Fibroblast of skin of left biceps (primary cell): ENCODE results near the gene CALML3.
"Not testable (repeated sequence)": the region's sequence is repeated elsewhere in the genome, so short reads cannot be mapped to it uniquely, and the experiment has no call there.

Experiments
- DNase-seq, 2 experiments: peaks; one replicate each; pipeline ENCODE4 v3.0.0-alpha.2; 2013; ENCODE audit warnings: low read depth in 2 of 2

The CALML3 gene

DNA sequence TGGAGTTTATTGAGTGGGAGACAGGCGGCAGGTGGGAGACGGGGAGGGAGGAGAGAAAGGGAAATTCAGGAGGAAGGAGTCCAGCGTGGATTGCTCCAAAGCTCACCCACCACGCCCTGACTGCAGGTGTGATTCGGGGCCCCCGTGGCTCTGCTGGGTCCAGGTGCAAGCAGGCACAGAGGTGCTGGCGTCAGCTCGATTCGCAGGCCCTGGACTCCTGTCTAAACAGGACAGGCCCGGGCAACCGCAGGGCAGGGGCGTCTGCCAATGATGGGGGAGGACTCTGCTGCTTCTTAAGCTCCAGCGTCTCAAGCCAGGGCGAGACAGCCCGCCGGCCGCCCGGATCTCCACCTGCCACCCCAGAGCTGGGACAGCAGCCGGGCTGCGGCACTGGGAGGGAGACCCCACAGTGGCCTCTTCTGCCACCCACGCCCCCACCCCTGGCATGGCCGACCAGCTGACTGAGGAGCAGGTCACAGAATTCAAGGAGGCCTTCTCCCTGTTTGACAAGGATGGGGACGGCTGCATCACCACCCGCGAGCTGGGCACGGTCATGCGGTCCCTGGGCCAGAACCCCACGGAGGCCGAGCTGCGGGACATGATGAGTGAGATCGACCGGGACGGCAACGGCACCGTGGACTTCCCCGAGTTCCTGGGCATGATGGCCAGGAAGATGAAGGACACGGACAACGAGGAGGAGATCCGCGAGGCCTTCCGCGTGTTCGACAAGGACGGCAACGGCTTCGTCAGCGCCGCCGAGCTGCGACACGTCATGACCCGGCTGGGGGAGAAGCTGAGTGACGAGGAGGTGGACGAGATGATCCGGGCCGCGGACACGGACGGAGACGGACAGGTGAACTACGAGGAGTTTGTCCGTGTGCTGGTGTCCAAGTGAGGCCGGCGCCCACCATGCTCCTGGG, at the start of gene CALML3:
TSS of gene CALML3 (plus strand) at position 321 of the 920 bp plus-strand sequence. CDS start at position 446, 125 bp downstream.
- no peak for DNase-seq

DNA sequence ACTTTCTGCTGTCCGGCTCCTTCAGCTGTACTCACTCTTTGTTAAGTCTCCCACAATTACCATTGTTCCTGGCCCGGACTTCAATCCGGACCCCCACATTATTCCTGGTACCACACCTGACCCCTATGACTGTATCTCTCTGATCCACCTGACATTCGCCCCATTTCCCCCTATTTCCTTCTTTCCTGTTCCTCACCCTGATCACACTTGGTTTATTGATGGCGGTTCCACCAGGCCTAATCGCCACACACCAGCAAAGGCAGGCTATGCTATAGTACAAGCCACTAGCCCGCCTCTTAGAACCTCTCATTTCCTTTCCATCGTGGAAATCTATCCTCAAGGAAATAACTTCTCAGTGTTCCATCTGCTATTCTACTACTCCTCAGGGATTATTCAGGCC, 49.7 kb upstream of the CALML3 start:
- not testable (repeated sequence) for DNase-seq

DNA sequence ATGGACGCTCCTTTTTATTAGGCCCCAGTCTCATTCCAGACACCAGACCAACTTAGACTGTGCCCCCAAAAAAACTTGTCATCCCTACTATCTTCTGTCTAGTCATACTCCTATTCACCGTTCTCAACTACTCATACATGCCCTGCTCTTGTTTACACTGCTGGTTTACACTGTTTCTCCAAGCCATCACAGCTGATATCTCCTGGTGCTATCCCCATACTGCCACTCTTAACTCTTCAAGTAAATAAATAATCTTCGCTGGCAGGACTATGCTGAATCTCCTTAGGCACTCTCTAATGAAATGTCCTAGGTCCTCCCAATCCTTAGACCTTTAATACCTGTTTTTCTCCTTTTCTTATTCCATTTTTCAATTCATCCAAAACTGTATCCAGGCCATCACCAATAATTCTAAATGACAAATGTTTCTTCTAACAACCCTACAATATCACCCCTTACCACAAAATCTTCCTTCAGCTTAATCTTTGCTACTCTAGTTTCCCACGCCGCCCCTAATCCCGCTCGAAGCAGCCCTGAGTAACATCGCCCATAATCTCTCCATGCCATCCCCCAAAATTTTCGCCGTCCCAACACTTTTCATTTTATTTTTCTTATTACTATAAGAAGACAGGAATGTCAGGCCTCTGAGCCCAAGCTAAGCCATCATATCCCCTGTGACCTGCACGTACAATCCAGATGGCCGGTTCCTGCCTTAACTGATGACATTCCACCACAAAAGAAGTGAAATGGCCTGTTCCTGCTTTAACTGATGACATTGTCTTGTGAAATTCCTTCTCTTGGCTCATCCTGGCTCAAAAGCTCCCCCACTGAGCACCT, 48.6 kb upstream of the CALML3 start:
- not testable (repeated sequence) for DNase-seq

DNA sequence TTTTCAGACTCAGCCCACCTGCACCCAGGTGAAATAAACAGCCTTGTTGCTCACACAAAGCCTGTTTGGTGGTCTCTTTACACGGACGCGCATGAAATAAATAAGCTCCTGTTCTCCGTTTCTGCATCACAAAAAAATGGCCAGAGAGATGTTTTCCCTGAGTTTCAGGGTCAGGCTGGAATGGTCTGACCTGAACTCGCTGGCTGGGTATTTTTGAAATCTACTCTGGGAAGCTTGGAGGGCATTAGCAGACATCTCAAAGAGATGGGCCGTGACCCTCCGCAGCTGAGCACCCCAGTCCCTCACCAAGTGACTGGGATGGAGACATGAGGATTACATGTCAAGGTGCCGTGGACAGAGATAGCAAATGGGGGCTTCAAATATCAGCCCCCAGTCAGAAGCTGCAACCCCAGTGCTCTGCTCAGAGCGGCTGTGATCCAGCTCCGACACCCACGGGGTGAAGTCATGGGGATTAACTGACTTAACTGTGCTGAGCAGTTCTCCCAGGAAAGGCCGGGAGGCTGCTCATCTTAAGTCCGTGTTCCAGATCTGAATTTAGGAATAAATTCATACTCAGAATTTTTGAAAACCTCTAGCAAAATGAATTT, 47.7 kb upstream of the CALML3 start:
- no peak for DNase-seq

DNA sequence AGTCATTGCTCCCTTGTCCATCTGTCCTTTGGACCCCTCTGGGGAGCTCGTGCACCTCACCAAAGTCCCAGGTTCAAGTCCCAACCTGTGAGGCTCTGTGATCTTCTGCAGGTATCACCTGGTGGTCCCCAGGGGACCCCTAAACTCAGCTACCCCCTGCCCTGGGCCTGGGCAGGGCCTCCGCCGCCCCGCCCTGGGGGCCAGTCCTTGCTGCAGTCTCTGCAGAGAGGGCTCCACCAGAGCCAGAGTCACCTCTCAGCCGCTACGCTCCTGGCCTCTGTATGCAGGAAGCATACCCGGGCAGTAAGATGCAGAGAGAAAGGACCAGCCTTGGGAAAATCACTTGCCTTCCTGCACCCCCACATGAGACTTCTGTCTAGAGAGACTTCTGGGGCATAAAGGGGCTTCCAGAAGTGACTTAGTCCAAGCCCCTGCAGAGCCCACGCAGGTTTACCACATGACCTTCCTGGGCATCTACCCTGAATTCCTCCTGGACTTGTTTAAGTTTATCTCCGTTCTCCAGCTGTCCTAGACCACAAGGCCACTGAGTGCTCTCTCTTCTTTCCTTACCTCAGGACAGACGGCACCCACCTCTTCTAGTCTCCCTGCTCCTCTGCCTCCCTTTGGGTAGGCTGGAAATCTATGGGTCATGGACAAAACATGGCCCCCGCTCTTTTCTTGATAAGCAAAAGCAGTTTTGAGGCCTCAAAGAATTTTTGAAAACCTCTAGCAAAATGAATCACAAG, 46.6 kb upstream of the CALML3 start:
- no peak for DNase-seq

DNA sequence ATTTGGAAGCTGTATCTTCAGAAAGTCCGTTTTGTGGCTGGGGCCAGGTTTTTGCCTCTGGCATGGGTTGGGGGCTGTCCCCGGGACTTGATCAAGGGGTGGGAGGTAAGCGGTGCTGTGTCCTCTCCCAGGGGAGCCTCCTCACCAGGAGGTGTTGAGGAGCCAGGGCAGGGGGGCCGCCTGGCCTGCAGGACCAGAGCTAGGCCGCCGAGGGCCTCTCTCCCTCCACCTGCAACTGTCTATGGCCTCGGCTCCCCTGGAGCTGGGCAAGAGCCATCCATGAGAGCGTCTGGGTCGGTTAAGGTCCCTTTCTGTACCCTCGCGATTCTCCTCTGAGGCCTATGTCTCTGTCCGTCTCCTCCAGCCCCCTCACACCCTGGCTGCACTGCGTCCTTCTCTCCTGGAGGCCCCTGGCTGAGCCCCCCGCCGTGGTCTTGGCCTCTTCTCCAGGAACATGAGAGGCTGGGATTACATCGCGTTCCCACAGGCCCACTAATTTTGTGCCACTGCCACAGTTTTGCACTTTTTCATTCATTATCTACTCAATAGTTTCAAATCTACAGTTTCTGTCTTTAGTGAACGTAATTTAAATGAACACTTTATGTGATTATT, 46.0 kb upstream of the CALML3 start:
- DNase-seq = no peak

DNA sequence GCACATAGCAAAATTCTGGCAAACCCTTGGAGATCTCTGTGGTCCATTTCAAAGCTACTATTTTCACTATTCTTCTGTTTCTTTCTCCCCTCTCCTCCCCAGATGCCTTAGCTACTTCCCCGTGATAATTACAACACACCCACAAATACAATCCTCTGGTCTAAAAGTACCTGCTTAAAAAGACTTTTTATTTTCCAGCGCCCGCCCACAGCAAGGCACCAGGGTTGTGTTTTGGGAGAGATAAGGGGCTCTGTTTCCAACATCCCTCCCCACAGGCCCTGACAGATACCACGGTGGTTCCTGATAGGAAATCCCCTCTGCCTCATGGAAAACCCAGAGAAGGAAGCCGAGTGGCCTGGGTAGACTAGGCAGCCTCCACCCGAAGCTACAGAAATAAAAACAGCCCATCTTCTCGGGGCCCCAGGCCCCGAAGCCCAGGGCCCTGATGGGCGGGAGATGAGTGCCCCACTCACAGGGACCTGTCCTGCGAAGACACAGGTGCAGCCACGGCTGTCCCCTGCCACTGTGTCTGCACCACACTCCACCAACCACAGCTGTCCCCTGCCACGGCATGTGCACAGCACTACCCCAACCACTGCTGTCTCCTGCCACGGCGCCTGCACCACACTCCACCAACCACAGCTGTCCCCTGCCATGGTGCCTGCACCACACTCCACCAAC, 45.1 kb upstream of the CALML3 start:
- DNase-seq = no peak

DNA sequence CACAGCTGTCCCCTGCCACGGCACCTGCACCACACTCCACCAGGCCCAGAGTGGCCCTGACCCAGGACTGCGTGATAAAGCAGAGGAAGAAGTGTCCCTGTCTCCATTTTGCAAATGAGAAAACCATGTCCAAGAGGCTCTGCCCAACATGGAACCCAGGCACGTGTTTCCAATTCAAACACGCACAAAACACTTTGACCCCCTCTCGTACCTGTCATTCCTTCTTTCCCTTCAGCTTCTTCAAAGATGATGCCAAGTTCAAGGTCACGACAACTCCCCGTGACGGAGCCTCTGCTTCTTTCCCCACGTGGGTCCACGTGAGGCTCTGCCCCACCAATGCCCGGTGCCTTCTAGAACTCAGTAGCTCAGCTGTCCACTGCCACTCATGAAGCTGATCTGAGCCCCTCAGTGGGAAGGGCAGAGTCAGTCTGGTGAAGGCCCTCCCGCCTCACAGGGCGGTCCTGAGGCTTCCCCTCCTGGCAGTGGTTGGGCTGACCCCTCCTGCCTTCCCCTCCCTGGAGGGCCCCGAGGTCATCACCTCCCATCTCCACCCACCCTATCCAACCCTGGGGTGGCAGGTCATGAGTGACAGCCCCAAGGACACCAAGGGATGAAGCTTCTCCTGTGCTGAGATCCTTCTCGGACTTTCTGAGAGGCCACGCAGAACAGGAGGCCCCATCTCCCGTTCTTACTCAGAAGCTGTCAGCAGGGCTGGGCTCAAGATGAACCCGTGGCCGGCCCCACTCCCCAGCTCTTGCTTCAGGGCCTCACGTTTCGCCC, 44.4 kb upstream of the CALML3 start:
- no peak for DNase-seq

DNA sequence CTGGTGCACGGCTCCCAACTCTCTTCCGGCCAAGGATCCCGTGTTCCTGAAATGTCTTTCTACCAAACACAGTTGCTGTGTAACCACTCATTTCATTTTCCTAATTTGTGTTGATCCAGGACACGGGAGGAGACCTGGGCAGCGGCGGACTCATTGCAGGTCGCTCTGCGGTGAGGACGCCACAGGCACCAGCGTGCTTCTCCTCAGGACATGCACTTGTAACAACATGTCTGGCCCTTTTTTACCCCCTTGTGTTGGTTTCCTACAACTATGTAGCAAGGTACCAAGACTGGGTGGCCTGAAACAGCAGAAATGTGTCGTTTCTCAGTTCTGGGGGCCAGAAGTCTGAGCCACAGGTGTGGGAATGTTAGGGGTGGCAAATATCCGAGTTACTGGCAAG, 43.6 kb upstream of the CALML3 start:
- DNase-seq = no peak

DNA sequence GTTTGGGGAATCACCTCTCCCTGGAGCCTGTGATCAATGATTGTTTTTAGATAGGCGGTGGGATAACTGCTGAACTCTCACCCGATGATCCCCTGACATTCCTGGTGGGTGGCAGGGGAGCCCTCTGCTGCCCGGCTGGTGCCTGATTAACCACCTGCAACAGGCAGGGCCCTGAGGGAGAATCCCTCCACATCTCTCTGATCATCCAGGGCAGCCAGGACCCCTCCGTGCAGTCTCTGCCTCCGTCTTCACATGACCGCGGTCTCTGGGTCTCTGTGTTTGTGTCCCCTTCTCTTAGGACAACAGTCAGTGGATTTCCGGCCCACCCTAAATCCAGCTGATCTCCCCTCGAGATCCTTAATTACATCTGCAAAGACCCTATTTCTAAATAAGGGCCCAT, 42.7 kb upstream of the CALML3 start:
- DNase-seq = no peak

DNA sequence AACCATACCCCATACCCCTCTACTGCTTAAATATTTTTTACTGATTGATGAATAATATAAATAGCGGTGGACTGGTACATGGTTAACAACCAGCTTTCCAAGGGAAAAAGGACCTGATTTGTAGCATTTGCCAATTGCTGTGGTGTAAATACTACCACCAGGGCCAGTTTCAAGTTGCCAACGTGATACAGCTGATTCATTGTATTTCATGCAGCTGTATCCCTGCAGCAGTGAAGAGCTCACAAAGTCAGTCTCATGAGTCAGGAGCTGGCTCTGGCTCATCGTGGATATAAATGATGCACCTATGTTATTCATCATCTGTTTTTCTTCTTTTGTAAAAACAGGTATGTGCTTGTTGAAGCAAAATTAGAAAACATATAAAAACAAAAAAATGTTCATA, 40.6 kb upstream of the CALML3 start:
- DNase-seq = no peak

DNA sequence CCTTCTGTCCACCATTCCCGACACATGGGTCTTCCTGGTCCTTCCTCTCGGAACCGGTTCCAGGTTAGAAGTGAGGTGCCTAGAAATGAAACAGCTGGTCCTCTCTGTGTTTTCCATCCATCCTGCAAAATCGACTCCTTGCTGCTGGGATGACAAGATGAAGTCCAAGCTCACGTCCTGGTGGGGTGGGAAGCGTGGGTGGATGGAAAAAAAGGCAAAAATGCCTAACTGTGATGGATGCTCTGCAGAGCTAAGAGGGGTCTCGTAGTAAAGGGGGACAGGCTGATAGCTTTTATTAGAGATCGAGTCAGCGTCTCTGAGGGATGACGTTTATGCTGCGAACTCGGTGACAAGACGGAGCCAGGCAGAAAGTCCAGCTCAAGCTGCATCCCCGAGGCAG, 39.5 kb upstream of the CALML3 start:
- no peak for DNase-seq

DNA sequence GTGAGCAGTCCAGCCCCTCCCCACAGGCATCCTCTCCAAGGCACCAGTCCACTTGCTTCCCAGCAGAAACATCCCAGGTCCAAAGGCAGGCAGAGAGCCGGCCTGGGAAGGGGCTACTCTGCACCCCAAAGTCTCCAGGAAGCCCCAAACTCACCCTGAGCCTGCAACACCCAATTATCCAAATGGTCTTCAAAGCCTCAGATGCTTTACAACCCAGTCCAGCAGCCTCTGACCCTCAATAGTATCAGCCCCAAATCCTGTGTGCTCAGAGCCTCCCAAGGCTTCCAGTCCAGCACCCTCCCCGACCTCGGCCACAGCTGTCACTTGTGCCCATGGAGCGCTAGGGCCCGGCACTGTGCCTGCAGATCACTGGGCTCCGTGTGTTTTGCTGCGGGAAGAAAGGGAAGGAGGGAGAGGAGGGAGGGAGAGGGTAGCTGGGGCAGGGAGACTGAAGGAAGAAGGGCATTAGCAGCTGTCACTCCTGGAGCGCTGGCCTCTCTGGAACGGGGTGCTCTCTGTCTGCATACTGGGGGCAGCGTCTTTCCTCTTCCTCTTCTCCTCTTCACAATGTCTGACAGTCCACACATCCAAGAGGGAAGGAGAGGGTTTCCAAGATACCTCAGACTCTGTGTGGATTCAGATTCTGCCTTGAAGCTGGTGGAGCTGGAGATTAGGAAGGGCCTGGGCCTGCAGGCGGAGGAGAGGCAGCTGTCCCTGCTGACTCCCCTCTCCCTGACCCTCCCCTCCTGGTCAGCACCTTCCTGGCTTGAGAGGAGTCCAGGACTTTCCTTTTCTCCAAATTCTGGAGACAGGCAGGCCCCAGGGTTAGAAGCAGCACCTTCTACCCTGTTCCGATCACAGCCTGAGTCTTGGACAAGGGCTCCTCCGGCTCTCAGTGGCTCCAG, 38.6 kb upstream of the CALML3 start:
- DNase-seq = no peak

DNA sequence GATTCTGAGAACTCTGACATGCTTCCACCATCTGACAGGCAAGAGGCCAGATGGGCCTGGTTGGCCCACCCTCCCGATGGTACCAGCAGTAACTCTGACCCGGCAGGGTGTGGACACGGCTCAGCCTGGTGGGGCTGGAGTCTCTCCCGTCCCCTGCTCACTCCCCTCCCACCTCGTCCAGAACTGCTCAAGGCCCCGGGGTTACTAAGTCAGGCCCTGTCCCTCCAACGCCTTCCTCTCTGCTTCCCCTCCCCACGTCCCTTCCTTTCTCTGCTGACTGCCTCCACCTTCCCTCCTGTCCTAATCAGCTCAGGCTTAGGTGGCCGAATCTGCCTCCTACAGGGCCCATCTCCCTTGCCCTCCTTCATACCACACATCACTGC, 37.9 kb upstream of the CALML3 start:
- DNase-seq = no peak

DNA sequence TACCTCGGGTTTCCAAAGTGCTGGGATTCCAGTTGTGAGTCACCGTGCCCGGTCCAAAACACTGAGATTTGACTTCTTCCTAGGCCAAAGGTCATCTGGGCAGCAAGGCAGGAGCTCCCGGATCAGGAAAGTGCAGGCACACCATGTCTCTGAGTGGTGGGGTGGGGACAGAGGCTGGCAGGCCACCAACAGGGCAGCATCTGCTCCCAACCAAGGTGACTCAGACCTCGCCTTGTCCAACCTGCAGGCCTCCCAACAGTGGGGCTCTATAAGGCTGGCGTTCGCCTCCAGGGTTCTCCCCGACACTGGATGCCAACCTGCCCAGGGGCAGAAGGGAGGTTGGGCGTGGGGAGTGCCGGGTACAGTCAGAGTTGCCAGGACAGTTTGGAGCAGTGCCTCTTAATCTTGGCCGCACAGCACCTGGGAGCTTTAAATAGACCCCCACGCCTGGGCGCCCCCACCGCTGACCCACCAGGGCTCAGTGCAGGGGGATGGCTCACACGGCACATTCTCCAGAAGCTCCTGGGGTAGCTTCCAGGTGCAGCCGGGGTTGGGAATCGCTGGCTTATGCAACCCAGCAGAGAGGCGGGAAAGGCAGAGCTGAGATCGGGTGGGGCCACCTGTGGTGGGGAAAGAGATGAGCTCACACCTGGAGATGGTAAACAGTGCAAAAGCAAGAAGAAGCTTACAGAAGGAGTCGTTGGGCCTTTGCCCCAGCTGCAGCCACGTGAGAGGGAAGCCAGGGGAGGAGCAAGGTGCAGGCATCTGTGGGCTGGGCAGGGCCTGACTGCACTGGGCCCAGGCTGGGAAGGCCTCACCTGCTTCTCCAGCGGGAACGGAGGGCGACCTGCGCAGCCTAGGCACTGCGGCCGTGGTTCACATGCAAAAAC, 36.2 kb upstream of the CALML3 start:
- DNase-seq = no peak

DNA sequence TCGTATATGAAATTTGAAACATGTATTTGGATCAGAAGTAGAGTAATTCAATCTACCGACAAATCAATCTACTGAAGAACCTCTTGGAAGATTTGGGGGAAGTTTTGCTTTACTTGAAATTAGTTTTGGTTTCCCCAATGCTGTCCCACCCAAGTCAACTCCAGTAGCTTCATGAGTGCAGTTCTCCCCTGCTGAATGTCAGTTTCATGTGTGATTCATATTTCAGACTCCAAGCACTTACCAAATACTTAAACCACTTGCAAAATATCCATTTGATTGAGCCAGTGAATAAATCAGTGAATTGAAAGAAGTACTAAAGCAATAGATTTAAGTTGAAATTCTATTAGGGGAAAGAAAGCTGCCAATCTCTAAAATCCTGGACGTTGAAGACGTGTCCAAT, 34.7 kb upstream of the CALML3 start:
- no peak for DNase-seq

DNA sequence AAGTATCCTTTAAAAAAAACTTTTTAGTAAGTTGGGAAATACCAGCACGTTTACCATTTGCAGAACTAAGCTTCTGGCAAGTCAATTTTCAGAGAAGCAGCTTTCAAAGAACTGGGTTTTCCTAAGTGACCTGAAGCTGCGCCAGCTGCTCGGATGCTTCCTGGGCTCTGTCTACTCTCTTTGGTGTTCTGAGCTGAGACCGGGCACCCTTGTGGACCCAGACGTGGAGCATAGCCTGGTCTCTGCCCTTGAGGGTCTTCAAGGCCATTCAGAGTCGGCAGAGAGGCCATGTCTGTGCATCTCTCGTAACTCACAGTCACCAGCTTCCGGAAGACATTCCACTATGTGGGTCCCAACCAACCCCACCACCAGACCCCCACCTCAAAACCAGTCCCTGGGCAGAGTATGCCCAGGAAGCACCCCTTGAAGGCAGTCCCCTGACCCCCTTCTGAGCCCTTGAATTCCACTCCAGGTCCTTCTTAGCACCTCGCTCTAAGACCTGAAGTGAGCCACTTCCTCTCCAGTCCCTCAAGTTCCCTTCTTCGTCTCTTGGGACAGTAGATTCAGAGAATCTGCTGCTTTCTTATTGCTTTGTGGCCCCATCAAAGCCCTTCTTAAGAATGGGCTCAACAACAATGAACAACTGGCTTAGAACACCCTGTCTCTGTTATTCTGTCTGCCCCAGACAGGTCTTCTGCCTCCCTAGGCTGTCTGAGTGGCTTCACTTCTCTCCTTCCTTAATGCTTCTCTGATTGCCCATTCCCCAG, 33.9 kb upstream of the CALML3 start:
- no peak for DNase-seq
